Mesenchymal stem cell (in vitro differentiated cells and primary cell): ENCODE measurements around the gene CAMK1.

ENCODE experiments used
- DNase-seq: peaks from one replicate; pipeline ENCODE4 v3.0.0-alpha.2; 2013
- H2AFZ ChIP-seq: one replicate; pipeline ENCODE4 v1.6.1; 2013; ENCODE audit warnings: low read depth, mild to moderate bottlenecking, control low read depth, inconsistent platforms, low read length, moderate library complexity
- H2AK5ac ChIP-seq: 2 replicates; pipeline ENCODE4 v1.6.1; 2013; ENCODE audit warnings: low read length, moderate library complexity, mild to moderate bottlenecking, inconsistent platforms; ENCODE audit not compliant: severe bottlenecking
- H2BK120ac ChIP-seq: one replicate; pipeline ENCODE4 v1.6.1; 2013; ENCODE audit warnings: low read depth, mild to moderate bottlenecking, inconsistent platforms, low read length, moderate library complexity
- H2BK12ac ChIP-seq, 2 experiments: one replicate each; pipeline ENCODE4 v1.6.1; 2013; ENCODE audit warnings: inconsistent platforms in 2 of 2, low read length in 2 of 2, mild to moderate bottlenecking in 2 of 2, moderate library complexity in 2 of 2, control low read depth in 1 of 2
- H2BK15ac ChIP-seq: one replicate; pipeline ENCODE4 v1.6.1; 2013; ENCODE audit warnings: mild to moderate bottlenecking, low read depth, inconsistent platforms; ENCODE audit not compliant: poor library complexity, severe bottlenecking
- H2BK5ac ChIP-seq: 2 replicates; pipeline ENCODE4 v1.6.1; 2013; ENCODE audit warnings: low read depth, mild to moderate bottlenecking, low read length, control low read depth, inconsistent platforms; ENCODE audit not compliant: poor library complexity, severe bottlenecking
- H3K14ac ChIP-seq, 2 experiments: one replicate each; pipeline ENCODE4 v1.6.1; 2013; ENCODE audit warnings: inconsistent platforms in 2 of 2, low read length in 2 of 2, control low read depth in 1 of 2, mild to moderate bottlenecking in 1 of 2, moderate library complexity in 1 of 2
- H3K18ac ChIP-seq, 2 experiments: one replicate each; pipeline ENCODE4 v1.6.1; 2013; ENCODE audit warnings: inconsistent platforms in 2 of 2, low read length in 2 of 2, control low read depth in 1 of 2, low read depth in 1 of 2, mild to moderate bottlenecking in 1 of 2
- H3K23ac ChIP-seq, 2 experiments: one replicate each; pipeline ENCODE4 v1.6.1; 2013; ENCODE audit warnings: inconsistent platforms in 2 of 2, low read length in 2 of 2, mild to moderate bottlenecking in 2 of 2, moderate library complexity in 2 of 2, control low read depth in 1 of 2
- H3K27ac ChIP-seq: 2 replicates; pipeline ENCODE4 v1.5.1; 2013; ENCODE audit warnings: mild to moderate bottlenecking, moderate library complexity, low read length, control low read depth, inconsistent platforms; ENCODE audit not compliant: poor library complexity, severe bottlenecking
- H3K27me3 ChIP-seq, 2 experiments: 2 replicates each; pipeline versions ENCODE4 v1.6.1 to v1.7.0; 2013; ENCODE audit warnings: low read length in 2 of 2, mild to moderate bottlenecking in 2 of 2, moderate library complexity in 2 of 2, control low read depth in 1 of 2, inconsistent platforms in 1 of 2; ENCODE audit not compliant: control insufficient read depth in 1 of 2, insufficient read depth in 1 of 2
- H3K36me3 ChIP-seq, 2 experiments: 2 replicates each; pipeline versions ENCODE4 v1.6.1 to v1.7.0; 2013; ENCODE audit warnings: low read length in 2 of 2, control low read depth in 1 of 2, inconsistent platforms in 1 of 2, low read depth in 1 of 2, mild to moderate bottlenecking in 1 of 2; ENCODE audit not compliant: insufficient read depth in 2 of 2, control insufficient read depth in 1 of 2
- H3K4ac ChIP-seq, 2 experiments: one replicate each; pipeline ENCODE4 v1.6.1; 2013; ENCODE audit warnings: inconsistent platforms in 2 of 2, low read length in 2 of 2, mild to moderate bottlenecking in 2 of 2, moderate library complexity in 2 of 2, control low read depth in 1 of 2, low read depth in 1 of 2
- H3K4me1 ChIP-seq: 2 replicates; pipeline ENCODE4 v1.6.1; 2013; ENCODE audit warnings: low read depth, low read length, control low read depth; ENCODE audit not compliant: control insufficient read depth, insufficient read depth
- H3K4me2 ChIP-seq: 2 replicates; pipeline ENCODE4 v1.6.1; 2013; ENCODE audit warnings: low read length, mild to moderate bottlenecking, inconsistent platforms; ENCODE audit not compliant: poor library complexity, severe bottlenecking
- H3K4me3 ChIP-seq, 2 experiments: 2 replicates each; pipeline versions ENCODE4 v1.5.1 to v1.7.0; 2013; ENCODE audit warnings: low read length in 2 of 2, mild to moderate bottlenecking in 2 of 2, control low read depth in 1 of 2, low read depth in 1 of 2; ENCODE audit not compliant: insufficient read depth in 1 of 2
- H3K79me1 ChIP-seq: replicated peaks from 2 replicates; pipeline ENCODE4 v1.6.1; 2013; ENCODE audit warnings: mild to moderate bottlenecking, control low read depth, low read length, inconsistent platforms; ENCODE audit not compliant: poor library complexity, severe bottlenecking
- H3K9ac ChIP-seq: 2 replicates; pipeline ENCODE4 v1.7.0; 2013; ENCODE audit warnings: mild to moderate bottlenecking, low read length, moderate library complexity
- H3K9me3 ChIP-seq: 2 replicates; pipeline ENCODE4 v1.7.0; 2013; ENCODE audit warnings: mild to moderate bottlenecking, low read length; ENCODE audit not compliant: control insufficient read depth
- H4K8ac ChIP-seq: one replicate; pipeline ENCODE4 v1.6.1; 2013; ENCODE audit warnings: inconsistent platforms, mild to moderate bottlenecking, low read length, moderate library complexity
- H4K91ac ChIP-seq: one replicate; pipeline ENCODE4 v1.6.1; 2013; ENCODE audit warnings: mild to moderate bottlenecking, low read length, inconsistent platforms
- WGBS: methylation state at CpG from one replicate; pipeline ENCODE4 v1.1.7; 2013; ENCODE audit warnings: mixed read lengths; 5-methylcytosine and 5-hydroxymethylcytosine counted together

CAMK1 gene

GRCh38 chr3:9742560-9742959 lies 27.2 kb downstream of the CAMK1 start:
- H3K27ac ChIP-seq = no peak overlapping the region
- no peak overlapping the region for H3K23ac ChIP-seq
- no peak overlapping the region for H2BK12ac ChIP-seq
- H2BK120ac ChIP-seq = no peak overlapping the region
- no peak overlapping the region for H4K91ac ChIP-seq
- H3K4me1 ChIP-seq = peaks cover 14% of the 10 kb centered on the region
- H3K9me3 ChIP-seq = no peaks in the 10 kb centered on the region
- peaks cover 90 to 100% of the 10 kb centered on the region in 2 experiments for H3K36me3 ChIP-seq
- H3K27me3 ChIP-seq = no peaks in the 10 kb centered on the region
- no peak overlapping the region for H3K18ac ChIP-seq
- no peak overlapping the region for H4K8ac ChIP-seq
- H3K79me1 ChIP-seq = peaks cover 52% of the 10 kb centered on the region
- no peak overlapping the region for H3K4me2 ChIP-seq
- no peak overlapping the region for H3K4me3 ChIP-seq
- H2BK5ac ChIP-seq = no peak overlapping the region
- H3K4ac ChIP-seq = no peak overlapping the region
- no peak overlapping the region for H2AK5ac ChIP-seq
- DNase-seq = no peak
- H2AFZ ChIP-seq = no peak overlapping the region
- WGBS = no CpG with 5 or more reads among the region's 1 CpG
- no peak overlapping the region for H3K14ac ChIP-seq
- no peak overlapping the region for H3K9ac ChIP-seq
- no peak overlapping the region for H2BK15ac ChIP-seq

GRCh38 chr3:9739181-9739580 lies 30.6 kb downstream of the CAMK1 start:
- Histone ChIP-seq H2BK12ac (no peak overlapping the region), H3K4ac (no peak overlapping the region)

GRCh38 chr3:9736831-9737230 lies 32.9 kb downstream of the CAMK1 start:
- Histone ChIP-seq H2AK5ac (no peak overlapping the region), H2BK5ac (no peak overlapping the region), H3K27ac (no peak overlapping the region), H3K14ac (no peak overlapping the region), H3K4me3 (no peak overlapping the region), H2BK120ac (no peak overlapping the region), H3K36me3 (peaks cover 65 to 77% of the 10 kb centered on the region in 2 experiments), H3K18ac (no peak overlapping the region), H2AFZ (no peak overlapping the region), H3K79me1 (peaks cover 43% of the 10 kb centered on the region), H3K27me3 (no peaks in the 10 kb centered on the region), H2BK12ac (no peak overlapping the region), H3K23ac (no peak overlapping the region), H2BK15ac (no peak overlapping the region), H3K4ac (no peak overlapping the region), H4K8ac (no peak overlapping the region), H3K4me2 (no peak overlapping the region), H3K9me3 (no peaks in the 10 kb centered on the region), H4K91ac (no peak overlapping the region), H3K9ac (no peak overlapping the region), H3K4me1 (peaks cover 11% of the 10 kb centered on the region)
- DNase-seq = no peak
- WGBS = 86% methylated on average over 2 of the region's 2 CpGs

More at GRCh38 chr3:9739181-9739580, 30.6 kb downstream of the CAMK1 start:
- Histone ChIP-seq H3K4me1 (peaks cover under 1% of the 10 kb centered on the region), H2AK5ac (no peak overlapping the region), H3K14ac (no peak overlapping the region), H3K4me2 (no peak overlapping the region), H3K27ac (no peak overlapping the region), H3K36me3 (peaks cover 83 to 97% of the 10 kb centered on the region in 2 experiments), H2BK5ac (no peak overlapping the region), H4K8ac (no peak overlapping the region), H3K9ac (no peak overlapping the region), H2BK120ac (no peak overlapping the region), H3K23ac (no peak overlapping the region), H2BK15ac (no peak overlapping the region), H3K18ac (no peak overlapping the region), H2AFZ (no peak overlapping the region), H3K4me3 (no peak overlapping the region), H3K79me1 (peaks cover 52% of the 10 kb centered on the region), H3K27me3 (no peaks in the 10 kb centered on the region), H4K91ac (peak overlapping the region; percentile 13), H3K9me3 (no peaks in the 10 kb centered on the region)
- 97% methylated on average over 15 of the region's 15 CpGs for WGBS
- no peak for DNase-seq

GRCh38 chr3:9732740-9733115 lies 37.0 kb downstream of the CAMK1 start:
- Histone ChIP-seq H3K79me1 (peaks cover 9% of the 10 kb centered on the region), H3K4me3 (peak overlapping the region; percentile 88)

More at GRCh38 chr3:9732740-9733115, 37.0 kb downstream of the CAMK1 start:
- Histone ChIP-seq H2BK15ac (no peak overlapping the region), H3K36me3 (peaks cover 28 to 36% of the 10 kb centered on the region in 2 experiments), H3K9me3 (no peaks in the 10 kb centered on the region), H3K14ac (no peak overlapping the region), H2AK5ac (no peak overlapping the region), H2BK120ac (no peak overlapping the region), H3K4me1 (peaks cover 14% of the 10 kb centered on the region), H3K4me2 (peak overlapping the region; percentile 81), H3K9ac (peak overlapping the region; percentile 100), H2BK5ac (no peak overlapping the region), H3K4ac (no peak overlapping the region), H3K27me3 (peaks cover 0 to 3% of the 10 kb centered on the region in 2 experiments), H3K18ac (no peak overlapping the region), H3K23ac (no peak overlapping the region), H3K27ac (no peak overlapping the region), H2BK12ac (no peak overlapping the region), H2AFZ (no peak overlapping the region), H4K91ac (no peak overlapping the region), H4K8ac (no peak overlapping the region)
- peak; percentile 18 for DNase-seq
- 58% methylated on average over 4 of the region's 7 CpGs for WGBS
